Lower lobe of right lung (tissue), 2 donors: ENCODE data around the gene TEX13C. TPM values are rescaled to one million over a fixed set of nuclear protein-coding genes. Genes with fewer than 3 reads are reported as not detected.

Experiments used
- ATAC-seq, 2 donors: fragments of 200-7000 bp; cut with Tn5 transposase; one replicate each; pipeline ENCODE4 v1.9.1; 2020 to 2022; ENCODE audit warnings: mild to moderate bottlenecking in 2 of 2, moderate library complexity in 2 of 2
- DNase-seq: peaks from one replicate; pipeline ENCODE4 v3.0.0-alpha.2; 2020
- H3K27ac ChIP-seq: fragments of 200-600 bp; one replicate; pipeline ENCODE4 v1.8.0; 2022
- H3K27me3 ChIP-seq: fragments of 200-600 bp; one replicate; pipeline ENCODE4 v1.8.0; 2022; ENCODE audit warnings: low read depth
- H3K36me3 ChIP-seq: fragments of 200-600 bp; one replicate; pipeline ENCODE4 v1.8.0; 2022; ENCODE audit warnings: mild to moderate bottlenecking
- H3K4me1 ChIP-seq: fragments of 200-600 bp; one replicate; pipeline ENCODE4 v1.8.0; 2022
- H3K4me3 ChIP-seq: fragments of 200-600 bp; one replicate; pipeline ENCODE4 v1.8.0; 2022; ENCODE audit warnings: mild to moderate bottlenecking
- H3K9me3 ChIP-seq: fragments of 200-600 bp; one replicate; pipeline ENCODE4 v1.8.0; 2022
- intact Hi-C: fragments of 100-400 bp; cut with DNase I; formaldehyde crosslinking; loops from one replicate; pipeline ENCODE4 v1.11.0; 2022
- total RNA-seq: library from RNA; stranded (reverse); fragmentation: NEBNext Ultra II Directional; extraction: Animal tissue kit (Norgen Biotek cat#: 25700); gene quantifications from one replicate; pipeline ENCODE4 v1.2.1, GENCODE V29; 2021
- TF ChIP-seq, protein P1 (sequence below): fragments of 200-600 bp; IDR thresholded peaks from one replicate; pipeline ENCODE4 v1.8.0; 2022; ENCODE audit warnings: antibody characterized with exemption, mild to moderate bottlenecking
- donor health status: DM: no; HTN: yes; CAD: no; lungs with severe emphysema.

The TEX13C gene
- total RNA-seq, 1 donor from 2014 or later, result not detected

DNA sequence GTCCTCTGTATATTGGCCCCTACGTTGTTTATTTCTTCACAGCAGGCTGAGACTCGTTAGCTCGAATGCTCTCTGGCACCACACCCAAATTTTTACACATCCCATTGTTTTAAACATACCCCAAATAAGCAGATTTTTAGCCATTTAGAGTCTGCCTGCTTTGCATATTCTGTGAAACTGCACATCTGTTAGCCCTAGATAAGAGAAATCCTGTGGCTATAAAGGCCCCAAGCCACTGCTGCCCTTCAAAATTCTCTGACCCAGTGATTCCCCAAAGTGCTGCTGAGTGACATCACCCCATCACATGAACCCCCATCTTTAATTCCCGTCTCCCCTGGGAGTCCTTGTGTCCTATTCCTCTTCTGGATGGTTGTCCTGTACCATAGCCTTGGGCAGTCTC is 20.8 kb downstream of the TEX13C start:
- TF ChIP-seq, protein P1, sequence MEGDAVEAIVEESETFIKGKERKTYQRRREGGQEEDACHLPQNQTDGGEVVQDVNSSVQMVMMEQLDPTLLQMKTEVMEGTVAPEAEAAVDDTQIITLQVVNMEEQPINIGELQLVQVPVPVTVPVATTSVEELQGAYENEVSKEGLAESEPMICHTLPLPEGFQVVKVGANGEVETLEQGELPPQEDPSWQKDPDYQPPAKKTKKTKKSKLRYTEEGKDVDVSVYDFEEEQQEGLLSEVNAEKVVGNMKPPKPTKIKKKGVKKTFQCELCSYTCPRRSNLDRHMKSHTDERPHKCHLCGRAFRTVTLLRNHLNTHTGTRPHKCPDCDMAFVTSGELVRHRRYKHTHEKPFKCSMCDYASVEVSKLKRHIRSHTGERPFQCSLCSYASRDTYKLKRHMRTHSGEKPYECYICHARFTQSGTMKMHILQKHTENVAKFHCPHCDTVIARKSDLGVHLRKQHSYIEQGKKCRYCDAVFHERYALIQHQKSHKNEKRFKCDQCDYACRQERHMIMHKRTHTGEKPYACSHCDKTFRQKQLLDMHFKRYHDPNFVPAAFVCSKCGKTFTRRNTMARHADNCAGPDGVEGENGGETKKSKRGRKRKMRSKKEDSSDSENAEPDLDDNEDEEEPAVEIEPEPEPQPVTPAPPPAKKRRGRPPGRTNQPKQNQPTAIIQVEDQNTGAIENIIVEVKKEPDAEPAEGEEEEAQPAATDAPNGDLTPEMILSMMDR, result no peak
- no peaks in the 10 kb centered on the region for H3K9me3 ChIP-seq
- no peak overlapping the region for H3K4me3 ChIP-seq
- ATAC-seq, result no peak
- H3K27me3 ChIP-seq, result no peaks in the 10 kb centered on the region
- DNase-seq, result no peak
- intact Hi-C loops, result no loop called here
- H3K4me1 ChIP-seq, result no peaks in the 10 kb centered on the region
- no peak overlapping the region for H3K27ac ChIP-seq
- H3K36me3 ChIP-seq, result no peaks in the 10 kb centered on the region

DNA sequence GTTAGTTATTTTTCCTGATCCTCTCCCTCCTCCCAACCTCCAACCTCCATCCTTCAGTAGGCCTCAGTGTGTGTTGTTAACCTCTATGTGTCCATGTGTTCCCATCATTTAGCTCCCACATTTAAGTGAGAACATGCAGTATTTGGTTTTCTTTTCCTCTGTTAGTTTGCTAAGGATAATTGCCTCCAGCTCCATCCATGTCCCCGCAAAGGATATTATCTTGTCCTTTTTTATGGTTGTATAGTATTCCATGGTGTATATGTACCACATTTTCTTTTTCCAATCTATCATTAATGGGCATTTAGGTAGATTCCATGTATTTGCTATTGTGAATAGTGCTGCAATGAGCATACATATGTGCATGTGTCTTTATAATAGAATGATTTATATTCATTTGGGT is 54.5 kb downstream of the TEX13C start:
- TF ChIP-seq, protein P1, result no peak
- DNase-seq (no peak), ATAC-seq (no peak)
- no peaks in the 10 kb centered on the region for H3K4me1 ChIP-seq
- H3K27me3 ChIP-seq, result no peaks in the 10 kb centered on the region
- no peak overlapping the region for H3K4me3 ChIP-seq
- intact Hi-C loops, result no loop called here
- H3K36me3 ChIP-seq, result no peaks in the 10 kb centered on the region
- H3K9me3 ChIP-seq, result no peaks in the 10 kb centered on the region
- H3K27ac ChIP-seq, result no peak overlapping the region
